Type B pancreatic cell (in vitro differentiated cells): ENCODE results near the gene CTBP2. TPM values are rescaled to one million over a fixed set of nuclear protein-coding genes. Genes with fewer than 3 reads are reported as not detected.

ENCODE experiments used
- DNase-seq: peaks from one replicate; pipeline ENCODE4 v3.0.0; 2021; ENCODE audit warnings: mixed read lengths; ENCODE audit not compliant: unreplicated experiment; ENCODE audit errors: extremely low spot score
- H3K27ac Mint-ChIP-seq: 2 replicates; pipeline ENCODE4 v1.8.0; 2021; ENCODE audit warnings: mild to moderate bottlenecking, mixed read lengths
- H3K27me3 Mint-ChIP-seq: 2 replicates; pipeline ENCODE4 v1.8.0; 2021; ENCODE audit warnings: mixed read lengths
- H3K36me3 Mint-ChIP-seq: 2 replicates; pipeline ENCODE4 v1.8.0; 2021; ENCODE audit warnings: mixed read lengths
- H3K4me1 Mint-ChIP-seq: one replicate; pipeline ENCODE4 v1.8.0; 2021; ENCODE audit warnings: mixed read lengths; ENCODE audit not compliant: unreplicated experiment
- H3K4me3 Mint-ChIP-seq: 2 replicates; pipeline ENCODE4 v1.8.0; 2021; ENCODE audit warnings: mild to moderate bottlenecking, mixed read lengths
- H3K9me3 Mint-ChIP-seq: 2 replicates; pipeline ENCODE4 v1.8.0; 2021; ENCODE audit warnings: mixed read lengths
- total RNA-seq: library from RNA; stranded (reverse); gene quantifications from 2 replicates; pipeline ENCODE4 v1.2.1, GENCODE V29; 2021; ENCODE audit warnings: low replicate concordance
- TF ChIP-seq, protein P1 (sequence below): fragments of 200-600 bp; sonication (generic); conservative IDR thresholded peaks from 2 replicates; pipeline ENCODE4 v1.5.0; 2021; ENCODE audit warnings: antibody characterized with exemption, mild to moderate bottlenecking

Gene CTBP2
- total RNA-seq, 1 donor from 2014 or later = 113 TPM

DNA sequence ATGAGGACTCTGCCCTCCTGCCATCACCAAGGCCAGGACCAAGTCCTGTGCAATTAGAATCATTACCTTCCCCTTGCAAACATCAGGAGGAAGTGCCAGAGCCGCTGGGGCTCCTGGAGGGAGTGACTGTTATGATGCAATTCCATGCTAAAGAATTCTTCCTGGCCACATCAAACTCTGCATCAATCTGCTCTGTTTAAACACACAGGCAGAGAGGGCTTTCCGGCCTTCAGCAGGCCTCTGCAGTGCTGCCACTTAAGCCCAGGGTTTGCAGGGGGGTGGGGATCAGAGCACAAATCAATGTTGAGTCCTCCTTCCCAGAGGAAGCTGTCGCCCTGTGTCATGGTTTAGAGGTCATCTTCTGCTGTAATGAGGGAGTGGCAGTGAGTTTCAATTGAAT is 58.1 kb downstream of the CTBP2 start:
- Mint-ChIP-seq H3K36me3 (peaks cover 25% of the 10 kb centered on the region), H3K27ac (peak overlapping the region; percentile 72), H3K4me1 (peaks cover 44% of the 10 kb centered on the region), H3K27me3 (no peaks in the 10 kb centered on the region), H3K4me3 (no peak overlapping the region), H3K9me3 (no peaks in the 10 kb centered on the region)
- no peak for DNase-seq
- TF ChIP-seq, protein P1, sequence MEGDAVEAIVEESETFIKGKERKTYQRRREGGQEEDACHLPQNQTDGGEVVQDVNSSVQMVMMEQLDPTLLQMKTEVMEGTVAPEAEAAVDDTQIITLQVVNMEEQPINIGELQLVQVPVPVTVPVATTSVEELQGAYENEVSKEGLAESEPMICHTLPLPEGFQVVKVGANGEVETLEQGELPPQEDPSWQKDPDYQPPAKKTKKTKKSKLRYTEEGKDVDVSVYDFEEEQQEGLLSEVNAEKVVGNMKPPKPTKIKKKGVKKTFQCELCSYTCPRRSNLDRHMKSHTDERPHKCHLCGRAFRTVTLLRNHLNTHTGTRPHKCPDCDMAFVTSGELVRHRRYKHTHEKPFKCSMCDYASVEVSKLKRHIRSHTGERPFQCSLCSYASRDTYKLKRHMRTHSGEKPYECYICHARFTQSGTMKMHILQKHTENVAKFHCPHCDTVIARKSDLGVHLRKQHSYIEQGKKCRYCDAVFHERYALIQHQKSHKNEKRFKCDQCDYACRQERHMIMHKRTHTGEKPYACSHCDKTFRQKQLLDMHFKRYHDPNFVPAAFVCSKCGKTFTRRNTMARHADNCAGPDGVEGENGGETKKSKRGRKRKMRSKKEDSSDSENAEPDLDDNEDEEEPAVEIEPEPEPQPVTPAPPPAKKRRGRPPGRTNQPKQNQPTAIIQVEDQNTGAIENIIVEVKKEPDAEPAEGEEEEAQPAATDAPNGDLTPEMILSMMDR = no peak

DNA sequence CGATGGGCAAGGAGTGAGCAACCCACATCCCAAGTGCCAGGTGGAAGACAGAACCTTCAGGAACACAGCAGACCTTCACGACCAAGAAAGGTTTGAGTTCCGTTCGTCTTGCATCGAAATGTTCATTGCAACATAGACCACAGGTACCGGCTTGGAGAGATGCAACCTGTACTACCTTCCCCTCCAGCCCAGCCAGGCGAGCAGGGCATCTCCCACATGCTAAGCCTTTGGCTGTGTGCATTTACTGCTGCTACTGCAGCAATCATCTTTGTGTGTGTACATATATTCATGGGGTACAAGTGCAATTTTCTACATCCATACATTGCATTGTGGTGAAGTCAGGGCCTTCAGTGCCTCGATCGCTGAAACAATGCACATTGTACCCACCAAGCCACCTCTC is 58.8 kb downstream of the CTBP2 start:
- no peak for DNase-seq
- Mint-ChIP-seq H3K4me3 (no peak overlapping the region), H3K27me3 (no peaks in the 10 kb centered on the region), H3K4me1 (peaks cover 51% of the 10 kb centered on the region), H3K9me3 (no peaks in the 10 kb centered on the region), H3K27ac (peak overlapping the region; percentile 72), H3K36me3 (peaks cover 21% of the 10 kb centered on the region)
- TF ChIP-seq, protein P1 = no peak

DNA sequence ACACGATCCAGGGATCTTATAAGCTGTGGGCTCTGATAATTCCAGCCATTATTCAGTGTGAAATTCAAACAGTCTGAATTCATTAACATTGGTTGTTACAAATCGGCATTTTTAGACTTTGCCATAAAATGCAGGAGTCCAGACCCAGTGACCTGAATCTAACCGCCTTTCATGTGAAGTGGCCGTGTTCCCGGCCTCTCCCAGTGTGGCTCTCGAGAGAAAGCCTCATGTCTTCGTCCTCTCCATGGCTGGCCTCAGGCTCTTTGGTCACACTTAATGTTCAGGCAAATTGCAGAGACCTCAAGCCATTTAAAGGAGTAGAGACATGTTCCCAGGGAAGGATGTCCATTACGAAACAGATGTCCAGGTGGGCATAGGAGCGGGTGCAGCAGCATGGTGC is 59.3 kb downstream of the CTBP2 start:
- Mint-ChIP-seq H3K4me3 (no peak overlapping the region), H3K4me1 (peaks cover 56% of the 10 kb centered on the region), H3K27me3 (no peaks in the 10 kb centered on the region), H3K9me3 (no peaks in the 10 kb centered on the region), H3K36me3 (peaks cover 25% of the 10 kb centered on the region), H3K27ac (no peak overlapping the region)
- no peak for DNase-seq
- TF ChIP-seq, protein P1 = no peak

DNA sequence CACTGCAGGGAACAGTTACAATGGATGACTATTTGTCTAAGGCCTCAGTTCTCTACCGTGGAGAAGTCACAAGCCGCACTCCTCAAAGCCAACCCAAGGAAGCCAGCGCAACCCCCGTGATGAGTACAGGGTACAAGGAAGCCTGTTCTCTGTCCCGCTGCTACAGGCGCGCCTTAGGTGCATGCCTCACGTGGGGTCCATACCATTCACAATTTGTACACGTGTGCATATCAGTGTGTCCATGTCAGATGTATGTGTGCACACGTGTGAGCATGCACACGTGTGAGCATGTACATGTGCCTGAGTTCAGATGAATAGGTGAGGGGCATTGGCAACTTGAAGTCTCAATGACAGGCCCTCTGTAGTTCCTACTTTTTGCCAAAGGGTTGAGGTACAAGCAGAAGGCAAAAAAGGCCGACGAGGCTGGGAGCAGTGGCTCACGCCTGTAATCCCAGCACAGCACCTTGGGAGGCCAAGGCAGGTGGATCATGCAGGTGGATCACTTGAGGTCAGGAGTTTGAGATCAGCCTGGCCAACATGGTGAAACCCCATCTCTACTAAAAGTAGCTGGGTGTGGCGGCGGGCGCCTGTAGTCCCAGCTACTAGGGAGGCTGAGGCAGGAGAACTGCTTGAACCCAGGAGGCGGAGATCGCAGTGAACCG is 62.8 kb downstream of the CTBP2 start:
- Mint-ChIP-seq H3K36me3 (peaks cover 30% of the 10 kb centered on the region), H3K4me3 (no peak overlapping the region), H3K27me3 (no peaks in the 10 kb centered on the region), H3K4me1 (peaks cover 64% of the 10 kb centered on the region), H3K9me3 (no peaks in the 10 kb centered on the region), H3K27ac (no peak overlapping the region)
- DNase-seq = no peak
- TF ChIP-seq, protein P1 = no peak

DNA sequence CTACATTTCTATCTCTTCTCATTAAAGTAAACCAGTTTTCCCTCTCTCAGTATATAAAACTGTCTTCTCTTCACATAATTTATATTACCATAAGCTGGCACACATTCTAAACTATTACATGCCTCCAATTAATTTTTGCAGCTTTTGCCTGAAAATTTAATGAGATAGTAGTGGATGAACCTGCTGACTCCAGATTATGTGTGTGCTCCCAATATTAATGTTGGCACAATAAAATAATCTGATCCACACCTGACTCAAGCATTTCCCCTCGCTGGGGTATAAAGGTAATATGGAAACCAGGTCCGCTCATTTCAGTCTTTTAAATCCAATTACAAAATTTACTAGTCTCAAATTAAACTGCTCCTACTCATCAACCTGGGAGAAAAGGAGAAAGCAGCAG is 63.4 kb downstream of the CTBP2 start:
- H3K4me1 Mint-ChIP-seq = peaks cover 63% of the 10 kb centered on the region
- no peak overlapping the region for H3K4me3 Mint-ChIP-seq
- H3K27ac Mint-ChIP-seq = no peak overlapping the region
- H3K9me3 Mint-ChIP-seq = no peaks in the 10 kb centered on the region
- H3K36me3 Mint-ChIP-seq = peaks cover 29% of the 10 kb centered on the region
- TF ChIP-seq, protein P1 = no peak
- no peak for DNase-seq
- no peaks in the 10 kb centered on the region for H3K27me3 Mint-ChIP-seq
